ENCODE measurements around the gene SH3PXD2A.

GRCh38 chr10:103552856-103553742 lies 302.3 kb downstream of the SH3PXD2A start:
- TF ChIP-seq CTCF (IDR thresholded peaks at IDR 0.05) (no peak), EZH2 (IDR thresholded peaks at IDR 0.05; ENCODE audit: borderline replicate concordance, insufficient read depth, low read depth, low read length, poor library complexity, severe bottlenecking) (no peak)
